ENCODE measurements around the gene MICAL1.

MICAL1 gene

GRCh38 chr6:109491207-109491938 lies 35.8 kb upstream of the MICAL1 start:
- POLR2A ChIA-PET, result interaction anchor here (0.7 kb wide), 1 partner anchor 206 kb away, joined by 3 read pairs; no protein-coding TSS in a partner anchor
- CTCF ChIA-PET, result interaction anchor here (0.8 to 1.3 kb wide), 4 partner anchors 8 to 547 kb away, joined by 3 to 4 read pairs (median 3); no protein-coding TSS in a partner anchor
- no peak for TF ChIP-seq CTCF (IDR thresholded peaks at IDR 0.05; ENCODE audit: control extremely low read depth, extremely low read depth, low read depth, missing control alignments)
- no peak for DNase-seq (ENCODE audit: extremely low spot score)

- ChIA-PET CTCF (interaction anchor here (0.8 to 1.3 kb wide), 3 partner anchors 9 to 547 kb away, joined by 3 to 4 read pairs (median 3); no protein-coding TSS in a partner anchor), POLR2A (no interaction called here)
- no peak for DNase-seq (ENCODE audit: extremely low spot score)
- no peak for TF ChIP-seq CTCF (IDR thresholded peaks at IDR 0.05; ENCODE audit: control extremely low read depth, extremely low read depth, low read depth, missing control alignments)
Observed at GRCh38 chr6:109490713-109491112, 35.1 kb upstream of the MICAL1 start.

- ChIA-PET POLR2A (no interaction called here), CTCF (no interaction called here)
- no peak for TF ChIP-seq CTCF (IDR thresholded peaks at IDR 0.05; ENCODE audit: control extremely low read depth, extremely low read depth, low read depth, missing control alignments)
- no peak for DNase-seq (ENCODE audit: extremely low spot score)
Observed at GRCh38 chr6:109488001-109488400, 32.4 kb upstream of the MICAL1 start.

- POLR2A ChIA-PET, result no interaction called here
- CTCF ChIA-PET, result interaction anchor here (1.8 kb wide), 1 partner anchor 44 kb away, joined by 6 read pairs; no protein-coding TSS in a partner anchor
Observed at GRCh38 chr6:109486068-109486467, 30.5 kb upstream of the MICAL1 start.

GRCh38 chr6:109485266-109485935 lies 29.8 kb upstream of the MICAL1 start:
- no peak for DNase-seq (ENCODE audit: extremely low spot score)
- ChIA-PET CTCF (interaction anchor here (1.2 to 1.8 kb wide), 2 partner anchors 44 to 554 kb away, joined by 3 to 6 read pairs; no protein-coding TSS in a partner anchor), POLR2A (no interaction called here)
- TF ChIP-seq CTCF (IDR thresholded peaks at IDR 0.05; ENCODE audit: control extremely low read depth, extremely low read depth, low read depth, missing control alignments), result no peak

More at GRCh38 chr6:109486068-109486467, 30.5 kb upstream of the MICAL1 start:
- no peak for DNase-seq (ENCODE audit: extremely low spot score)
- TF ChIP-seq CTCF (IDR thresholded peaks at IDR 0.05; ENCODE audit: control extremely low read depth, extremely low read depth, low read depth, missing control alignments), result no peak

GRCh38 chr6:109484122-109484521 lies 28.6 kb upstream of the MICAL1 start:
- ChIA-PET CTCF (interaction anchor here (1.5 kb wide), 1 partner anchor 21 kb away, joined by 3 read pairs; no protein-coding TSS in a partner anchor), POLR2A (no interaction called here)
- DNase-seq (ENCODE audit: extremely low spot score), result no peak
- TF ChIP-seq CTCF (IDR thresholded peaks at IDR 0.05; ENCODE audit: control extremely low read depth, extremely low read depth, low read depth, missing control alignments), result no peak

Data from GM10248 (cell line).